Right lobe of liver (tissue), 4 donors: Measurements from ENCODE around the gene DIMT1.

ENCODE experiments used
- CTCF ChIP-seq, 4 donors: fragments of 200-600 bp in 3 of 4; fragments of 450-650 bp in 1 of 4; IDR thresholded peaks; one replicate each; pipeline versions ENCODE4 v1.5.1 to v1.8.0; 2016 to 2022; ENCODE audit warnings: antibody characterized with exemption in 4 of 4, mild to moderate bottlenecking in 2 of 4
- POLR2A ChIP-seq: fragments of 450-650 bp; IDR thresholded peaks from one replicate; pipeline ENCODE4 v1.6.1; 2017; ENCODE audit warnings: antibody characterized with exemption, mild to moderate bottlenecking
- donor health status: DM: no; HTN: no; CAD: no.
- donor health status: DM: no; HTN: no; CAD: no.
- donor health status: DM: no; HTN: yes; CAD: no.

DNA sequence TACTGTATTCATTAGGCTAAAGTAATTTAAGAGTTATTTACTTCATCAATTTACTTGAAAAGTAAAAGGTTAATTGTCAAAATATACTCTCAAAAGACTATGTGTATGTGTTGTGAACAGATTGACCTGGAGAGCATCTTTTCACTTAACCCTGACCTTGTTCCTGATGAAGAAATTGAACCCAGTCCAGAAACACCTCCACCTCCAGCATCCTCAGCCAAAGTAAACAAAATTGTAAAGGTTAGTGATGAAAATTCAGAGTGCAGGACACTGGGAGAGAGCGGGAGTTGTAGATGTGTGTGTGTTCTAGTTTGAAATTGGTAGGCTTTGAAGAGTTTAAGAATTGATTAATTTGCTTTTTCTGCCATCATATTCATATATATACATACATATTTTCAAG, 55.8 kb downstream of the DIMT1 start:
- TF ChIP-seq CTCF (IDR thresholded peaks at IDR 0.05) (no peak), POLR2A (no peak)
